H9 (cell line): ENCODE results near the gene CHN1. TPM values are rescaled to one million over a fixed set of nuclear protein-coding genes. Genes with fewer than 3 reads are reported as not detected.

Source experiments
- DNase-seq: peaks from one replicate; pipeline ENCODE4 v3.0.0-alpha.2; 2017
- H2AFZ ChIP-seq: one replicate; pipeline ENCODE4 v1.6.1; 2013; ENCODE audit warnings: mild to moderate bottlenecking, low read length, control low read depth, moderate library complexity
- H2AK5ac ChIP-seq: 2 replicates; pipeline ENCODE4 v1.6.1; 2013; ENCODE audit warnings: low read length, control low read depth, mixed read lengths; ENCODE audit not compliant: insufficient read length
- H2BK120ac ChIP-seq: one replicate; pipeline ENCODE4 v1.6.1; 2013; ENCODE audit warnings: low read depth, mild to moderate bottlenecking, low read length, control low read depth, inconsistent platforms; ENCODE audit not compliant: poor library complexity, severe bottlenecking
- H2BK12ac ChIP-seq: 2 replicates; pipeline ENCODE4 v1.6.1; 2013; ENCODE audit warnings: low read length, control low read depth, mixed read lengths, low read depth; ENCODE audit not compliant: insufficient read length
- H2BK15ac ChIP-seq: 2 replicates; pipeline ENCODE4 v1.6.1; 2013; ENCODE audit warnings: low read depth, low read length, control low read depth
- H2BK20ac ChIP-seq: one replicate; pipeline ENCODE4 v1.6.1; 2013; ENCODE audit warnings: low read depth, mild to moderate bottlenecking, low read length, control low read depth, inconsistent platforms; ENCODE audit not compliant: poor library complexity, severe bottlenecking
- H2BK5ac ChIP-seq: 2 replicates; pipeline ENCODE4 v1.6.1; 2013; ENCODE audit warnings: low read length, control low read depth, mixed read lengths; ENCODE audit not compliant: insufficient read length
- H3K14ac ChIP-seq: 2 replicates; pipeline ENCODE4 v1.6.1; 2013; ENCODE audit warnings: low read length, control low read depth; ENCODE audit not compliant: insufficient read depth
- H3K18ac ChIP-seq: 2 replicates; pipeline ENCODE4 v1.6.1; 2013; ENCODE audit warnings: low read depth, mild to moderate bottlenecking, mixed read lengths, low read length, control low read depth; ENCODE audit not compliant: insufficient read length
- H3K23ac ChIP-seq: 2 replicates; pipeline ENCODE4 v1.6.1; 2013; ENCODE audit warnings: low read length, control low read depth, mixed read lengths, low read depth; ENCODE audit not compliant: insufficient read length
- H3K23me2 ChIP-seq: 2 replicates; pipeline ENCODE4 v1.6.1; 2013; ENCODE audit warnings: low read depth, mild to moderate bottlenecking, mixed read lengths, low read length, control low read depth; ENCODE audit not compliant: insufficient read length, poor library complexity, severe bottlenecking
- H3K27ac ChIP-seq: 2 replicates; pipeline ENCODE4 v1.5.1; 2013; ENCODE audit warnings: low read length, control low read depth, mixed read lengths, low read depth; ENCODE audit not compliant: insufficient read length
- H3K27me3 ChIP-seq: 2 replicates; pipeline ENCODE4 v1.6.1; 2013; ENCODE audit warnings: low read length, control low read depth, inconsistent platforms; ENCODE audit not compliant: insufficient read depth
- H3K4ac ChIP-seq: 2 replicates; pipeline ENCODE4 v1.6.1; 2013; ENCODE audit warnings: low read depth, mild to moderate bottlenecking, control low read depth, inconsistent platforms, low read length, moderate library complexity
- H3K4me1 ChIP-seq: 2 replicates; pipeline ENCODE4 v1.6.1; 2013; ENCODE audit warnings: low read length, control low read depth, inconsistent platforms; ENCODE audit not compliant: insufficient read depth
- H3K4me2 ChIP-seq: 2 replicates; pipeline ENCODE4 v1.6.1; 2013; ENCODE audit warnings: low read length, control low read depth, mixed read lengths; ENCODE audit not compliant: insufficient read length, insufficient read depth
- H3K56ac ChIP-seq: 2 replicates; pipeline ENCODE4 v1.6.1; 2013; ENCODE audit warnings: low read depth, mild to moderate bottlenecking, mixed read lengths, low read length, control low read depth; ENCODE audit not compliant: insufficient read length
- H3K79me1 ChIP-seq: 2 replicates; pipeline ENCODE4 v1.6.1; 2013; ENCODE audit warnings: low read depth, mild to moderate bottlenecking, moderate library complexity, low read length, control low read depth, inconsistent platforms; ENCODE audit not compliant: insufficient read depth, poor library complexity, severe bottlenecking
- H3K79me2 ChIP-seq: 2 replicates; pipeline ENCODE4 v1.6.1; 2013; ENCODE audit warnings: low read length, control low read depth, inconsistent platforms; ENCODE audit not compliant: insufficient read depth
- H3K9ac ChIP-seq: 2 replicates; pipeline ENCODE4 v1.6.1; 2013; ENCODE audit warnings: low read length, control low read depth, mixed read lengths; ENCODE audit not compliant: insufficient read length; ENCODE audit errors: extremely low read depth
- H3K9me3 ChIP-seq: one replicate; pipeline ENCODE4 v1.6.1; 2013; ENCODE audit warnings: low read depth, low read length, inconsistent platforms; ENCODE audit not compliant: control insufficient read depth
- H3T11ph ChIP-seq: one replicate; pipeline ENCODE4 v1.6.1; 2013; ENCODE audit warnings: mild to moderate bottlenecking, low read length, control low read depth, inconsistent platforms
- H4K20me1 ChIP-seq: one replicate; pipeline ENCODE4 v1.6.1; 2013; ENCODE audit not compliant: control insufficient read depth, insufficient read length, insufficient read depth
- H4K5ac ChIP-seq: 2 replicates; pipeline ENCODE4 v1.6.1; 2013; ENCODE audit warnings: low read depth, mild to moderate bottlenecking, mixed read lengths, low read length, control low read depth; ENCODE audit not compliant: insufficient read length
- H4K8ac ChIP-seq: replicated peaks from 2 replicates; pipeline ENCODE4 v1.6.1; 2013; ENCODE audit warnings: low read length, control low read depth, mixed read lengths, low read depth; ENCODE audit not compliant: insufficient read length
- H4K91ac ChIP-seq: 2 replicates; pipeline ENCODE4 v1.6.1; 2013; ENCODE audit warnings: low read depth, mild to moderate bottlenecking, moderate library complexity, mixed read lengths, low read length, control low read depth; ENCODE audit not compliant: insufficient read length
- H3K27ac Mint-ChIP-seq, 3 experiments: 2 replicates in 2 of 3; 3 replicates in 1 of 3; pipeline ENCODE4 v1.8.0; 2020 to 2021; ENCODE audit warnings: mixed read lengths in 3 of 3, mild to moderate bottlenecking in 1 of 3, moderate library complexity in 1 of 3
- H3K27me3 Mint-ChIP-seq: 2 replicates; pipeline ENCODE4 v1.8.0; 2021; ENCODE audit warnings: low read depth, mild to moderate bottlenecking, moderate library complexity, mixed read lengths
- H3K36me3 Mint-ChIP-seq, 3 experiments: 2 replicates in 2 of 3; 3 replicates in 1 of 3; pipeline ENCODE4 v1.8.0; 2020 to 2021; ENCODE audit warnings: low read depth in 3 of 3, mixed read lengths in 3 of 3; ENCODE audit not compliant: insufficient read depth in 1 of 3
- H3K4me1 Mint-ChIP-seq, 2 experiments: 2 replicates each; pipeline ENCODE4 v1.8.0; 2020; ENCODE audit warnings: mixed read lengths in 2 of 2
- H3K4me3 Mint-ChIP-seq, 2 experiments: 2 replicates in 1 of 2; 3 replicates in 1 of 2; pipeline ENCODE4 v1.8.0; 2020 to 2021; ENCODE audit warnings: mild to moderate bottlenecking in 2 of 2, mixed read lengths in 2 of 2, moderate library complexity in 1 of 2
- H3K9me3 Mint-ChIP-seq, 2 experiments: 2 replicates in 1 of 2; 3 replicates in 1 of 2; pipeline ENCODE4 v1.8.0; 2020; ENCODE audit warnings: mild to moderate bottlenecking in 2 of 2, mixed read lengths in 2 of 2, moderate library complexity in 1 of 2
- WGBS: extraction: QIAGEN DNeasy Blood & Tissue Kit; methylation state at CpG from one replicate; pipeline ENCODE4 v1.1.7; 2013; ENCODE audit warnings: missing lambda C conversion rate, low lambda C conversion rate, mixed read lengths; ENCODE audit not compliant: insufficient read length; ENCODE audit errors: extremely low coverage; 5-methylcytosine and 5-hydroxymethylcytosine counted together
- total RNA-seq: library from RNA; stranded (reverse); gene quantifications from 2 replicates; pipeline ENCODE4 v1.2.1, GENCODE V29; 2021
- TF ChIP-seq, protein P1 (sequence below): fragments of 200-600 bp; sonication (generic); conservative IDR thresholded peaks from 3 replicates; pipeline ENCODE4 v1.8.0; 2021; ENCODE audit warnings: antibody characterized with exemption, mild to moderate bottlenecking

CHN1 gene
- total RNA-seq, 1 experiment from 2014 or later, result 33.9 TPM

DNA sequence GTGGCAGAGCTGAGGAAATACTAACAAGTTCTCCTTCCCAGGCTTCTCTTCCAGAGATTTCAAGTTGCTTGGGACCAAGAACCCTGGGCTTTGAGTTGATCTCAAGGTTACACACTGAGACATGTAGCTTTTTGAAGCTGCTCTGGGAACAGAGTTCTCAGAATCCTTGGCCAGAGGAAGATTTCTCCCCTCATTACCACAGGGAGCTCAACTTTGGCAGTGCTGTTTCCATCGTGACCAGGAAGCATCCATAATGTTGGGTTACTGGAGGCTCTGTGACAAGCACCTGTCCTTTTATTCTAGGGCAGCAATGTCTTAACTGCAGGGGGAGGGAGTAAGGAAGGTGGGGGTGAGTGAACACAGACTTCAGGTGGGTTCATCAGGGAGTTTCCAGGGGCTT, 199.4 kb downstream of the CHN1 start:
- Mint-ChIP-seq H3K4me3 (no peak overlapping the region), H3K27ac (no peak overlapping the region; a peak in 1 of 7 replicates), H3K9me3 (no peaks in the 10 kb centered on the region), H3K36me3 (peaks cover 10 to 55% (median 53%) of the 10 kb centered on the region in 3 experiments; a peak in 6 of 7 replicates), H3K27me3 (no peaks in the 10 kb centered on the region), H3K4me1 (peaks cover 8 to 9% of the 10 kb centered on the region in 2 experiments; a peak in 3 of 4 replicates)
- no peak overlapping the region for H3K27ac ChIP-seq
- TF ChIP-seq, protein P1, sequence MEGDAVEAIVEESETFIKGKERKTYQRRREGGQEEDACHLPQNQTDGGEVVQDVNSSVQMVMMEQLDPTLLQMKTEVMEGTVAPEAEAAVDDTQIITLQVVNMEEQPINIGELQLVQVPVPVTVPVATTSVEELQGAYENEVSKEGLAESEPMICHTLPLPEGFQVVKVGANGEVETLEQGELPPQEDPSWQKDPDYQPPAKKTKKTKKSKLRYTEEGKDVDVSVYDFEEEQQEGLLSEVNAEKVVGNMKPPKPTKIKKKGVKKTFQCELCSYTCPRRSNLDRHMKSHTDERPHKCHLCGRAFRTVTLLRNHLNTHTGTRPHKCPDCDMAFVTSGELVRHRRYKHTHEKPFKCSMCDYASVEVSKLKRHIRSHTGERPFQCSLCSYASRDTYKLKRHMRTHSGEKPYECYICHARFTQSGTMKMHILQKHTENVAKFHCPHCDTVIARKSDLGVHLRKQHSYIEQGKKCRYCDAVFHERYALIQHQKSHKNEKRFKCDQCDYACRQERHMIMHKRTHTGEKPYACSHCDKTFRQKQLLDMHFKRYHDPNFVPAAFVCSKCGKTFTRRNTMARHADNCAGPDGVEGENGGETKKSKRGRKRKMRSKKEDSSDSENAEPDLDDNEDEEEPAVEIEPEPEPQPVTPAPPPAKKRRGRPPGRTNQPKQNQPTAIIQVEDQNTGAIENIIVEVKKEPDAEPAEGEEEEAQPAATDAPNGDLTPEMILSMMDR, result no peak
- no peak overlapping the region for H2BK12ac ChIP-seq
- no peaks in the 10 kb centered on the region for H3K9me3 ChIP-seq
- H2BK5ac ChIP-seq, result no peak overlapping the region
- no CpG with 5 or more reads among the region's 1 CpG for WGBS
- no peak overlapping the region for H4K8ac ChIP-seq
- no peaks in the 10 kb centered on the region for H3K27me3 ChIP-seq
- H4K5ac ChIP-seq, result no peak overlapping the region
- H3K14ac ChIP-seq, result no peak overlapping the region
- H3K9ac ChIP-seq, result no peak overlapping the region
- no peaks in the 10 kb centered on the region for H3K79me1 ChIP-seq
- no peak overlapping the region for H3T11ph ChIP-seq
- no peaks in the 10 kb centered on the region for H3K23me2 ChIP-seq
- no peak overlapping the region for H3K56ac ChIP-seq
- H3K23ac ChIP-seq, result no peak overlapping the region
- H2BK15ac ChIP-seq, result no peak overlapping the region
- no peak overlapping the region for H3K4ac ChIP-seq
- no peak overlapping the region for H2AK5ac ChIP-seq
- no peak overlapping the region for H3K18ac ChIP-seq
- H2BK120ac ChIP-seq, result no peak overlapping the region
- no peaks in the 10 kb centered on the region for H3K79me2 ChIP-seq
- DNase-seq, result no peak
- no peak overlapping the region for H3K4me2 ChIP-seq
- H2AFZ ChIP-seq, result no peak overlapping the region
- H4K91ac ChIP-seq, result no peak overlapping the region
- H4K20me1 ChIP-seq, result no peaks in the 10 kb centered on the region
- no peaks in the 10 kb centered on the region for H3K4me1 ChIP-seq
- H2BK20ac ChIP-seq, result no peak overlapping the region
